ENCODE data around the gene SPRY4.
A peak's percentile ranks its signal among the peaks of the same experiment; 100 is the strongest.

The SPRY4 gene

DNA sequence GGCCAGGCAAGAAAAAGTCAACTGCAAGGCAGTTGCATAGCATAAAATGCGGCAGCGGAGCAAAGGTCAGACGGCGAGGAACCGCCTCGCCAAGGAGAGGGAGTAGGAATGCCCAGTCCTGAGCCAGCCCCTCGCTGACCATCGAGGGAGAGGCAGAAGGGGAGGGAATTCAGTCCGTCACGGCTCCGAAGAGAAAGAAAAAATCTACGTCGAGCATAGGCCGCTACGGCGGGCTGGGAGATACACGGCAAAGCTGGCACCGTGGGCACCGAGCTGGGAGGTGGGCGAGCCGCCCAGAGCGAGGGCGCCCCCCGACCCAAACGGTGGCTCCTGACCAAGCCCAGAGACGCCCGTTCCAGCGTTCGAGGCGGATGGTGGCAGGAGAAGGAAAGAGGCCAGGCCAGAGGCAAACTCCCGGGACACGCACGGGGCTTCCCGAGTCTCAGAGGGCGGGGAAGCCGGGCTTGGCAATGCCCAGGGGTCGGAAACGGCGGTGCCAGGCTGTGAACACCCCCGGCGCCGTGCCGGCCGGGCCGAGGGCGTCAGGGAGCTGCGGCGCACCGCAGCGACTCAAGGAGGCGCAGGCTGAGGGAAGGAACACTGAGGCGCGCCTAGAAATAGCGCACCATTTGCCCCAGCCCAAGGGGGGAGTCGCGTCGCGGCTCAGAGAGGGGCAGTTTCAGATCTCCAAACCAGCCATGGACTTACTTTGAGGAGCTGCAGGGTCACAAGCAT, 518 bp downstream of the SPRY4 start:
- Histone ChIP-seq H2BK120ac (ENCODE audit: low read depth, low read length) (peak overlapping the region; percentile 9), H3K18ac (ENCODE audit: low read depth in 1 of 2, low read length in 2 of 2) (peak overlapping the region; percentile 99), H2AFZ (ENCODE audit: low read depth, low read length) (no peak overlapping the region), H3K36me3 (ENCODE audit: control insufficient read depth in 1 of 2, insufficient read depth in 2 of 2, low read depth in 1 of 2, low read length in 2 of 2) (no peaks in the 10 kb centered on the region), H2BK5ac (ENCODE audit: low read depth, low read length, poor library complexity, severe bottlenecking) (peak overlapping the region; percentile 85), H2BK15ac (ENCODE audit: low read depth, poor library complexity, severe bottlenecking) (peak overlapping the region; percentile 92), H3K4ac (ENCODE audit: low read depth in 1 of 2, low read length in 2 of 2) (peak overlapping the region; percentile 89 to 98), H3K14ac (ENCODE audit: low read length in 2 of 2) (peak overlapping the region; percentile 92 to 99), H3K4me1 (ENCODE audit: control insufficient read depth, insufficient read depth, low read depth, low read length) (peaks cover 28% of the 10 kb centered on the region), H3K9ac (ENCODE audit: low read length) (peak overlapping the region; percentile 97), H4K91ac (ENCODE audit: low read length) (peak overlapping the region; percentile 94), H3K9me3 (ENCODE audit: control insufficient read depth, low read length) (no peaks in the 10 kb centered on the region), H3K27ac (ENCODE audit: low read length, poor library complexity, severe bottlenecking) (peak overlapping the region; percentile 92), H4K8ac (ENCODE audit: low read length) (peak overlapping the region; percentile 79), H3K79me1 (replicated peaks; ENCODE audit: low read length, poor library complexity, severe bottlenecking) (peaks cover 3% of the 10 kb centered on the region), H3K23ac (ENCODE audit: low read length in 2 of 2) (peak overlapping the region; percentile 83 to 87), H3K4me2 (ENCODE audit: low read length, poor library complexity, severe bottlenecking) (peak overlapping the region; percentile 54), H3K27me3 (ENCODE audit: control insufficient read depth in 1 of 2, insufficient read depth in 1 of 2, low read length in 2 of 2) (no peaks in the 10 kb centered on the region), H2AK5ac (ENCODE audit: low read length, severe bottlenecking) (no peak overlapping the region), H3K4me3 (ENCODE audit: insufficient read depth in 1 of 2, low read depth in 1 of 2, low read length in 2 of 2) (peak overlapping the region; percentile 87 to 97), H2BK12ac (ENCODE audit: low read length in 2 of 2) (peak overlapping the region in 1 of 2 experiments; percentile 63)
- DNase-seq: peak; percentile 46
- under 1% methylated on average over 58 of the region's 58 CpGs for WGBS

DNA sequence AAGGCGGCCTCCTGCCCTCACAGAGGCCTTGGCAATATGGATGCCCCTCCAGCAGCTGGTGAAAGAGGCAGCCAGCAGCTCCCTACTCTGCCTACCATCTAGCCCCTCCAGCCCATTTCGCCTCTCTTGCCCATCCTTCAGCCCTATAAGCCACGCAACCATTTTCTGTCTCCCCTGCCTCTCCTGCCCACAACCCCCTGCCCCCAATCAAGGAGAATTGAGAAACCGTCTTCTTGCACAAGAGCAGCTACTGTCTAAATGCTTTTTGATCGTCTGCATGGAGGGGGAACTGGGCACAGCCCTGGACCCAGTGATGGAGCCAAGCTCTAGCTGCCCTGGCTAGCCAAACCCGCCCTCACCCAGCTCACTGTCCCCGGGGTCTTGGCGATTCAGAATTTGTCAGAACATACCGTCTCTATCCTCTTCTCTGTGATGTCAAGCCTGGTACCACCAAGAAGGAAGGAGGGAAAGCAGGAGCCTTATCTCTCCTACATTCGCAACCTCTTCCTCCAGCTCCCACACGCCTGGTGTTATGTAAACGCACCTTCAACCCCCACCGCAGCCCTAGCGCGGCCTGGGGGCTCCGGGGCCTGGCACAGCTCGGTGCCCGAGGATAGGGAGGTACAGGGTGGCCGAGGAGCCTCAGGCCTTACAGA, 1.2 kb downstream of the SPRY4 start:
- H2BK5ac ChIP-seq (ENCODE audit: low read depth, low read length, poor library complexity, severe bottlenecking): peak overlapping the region; percentile 85
- no peak overlapping the region for H2AFZ ChIP-seq (ENCODE audit: low read depth, low read length)
- H3K36me3 ChIP-seq (ENCODE audit: control insufficient read depth in 1 of 2, insufficient read depth in 2 of 2, low read depth in 1 of 2, low read length in 2 of 2): no peaks in the 10 kb centered on the region
- H3K14ac ChIP-seq (ENCODE audit: low read length in 2 of 2): peak overlapping the region in 1 of 2 experiments; percentile 99
- no peak overlapping the region for H2AK5ac ChIP-seq (ENCODE audit: low read length, severe bottlenecking)
- H3K23ac ChIP-seq (ENCODE audit: low read length in 2 of 2): peak overlapping the region; percentile 63 to 83
- peak overlapping the region; percentile 99 for H3K18ac ChIP-seq (ENCODE audit: low read depth in 1 of 2, low read length in 2 of 2)
- H3K9me3 ChIP-seq (ENCODE audit: control insufficient read depth, low read length): no peaks in the 10 kb centered on the region
- peak overlapping the region; percentile 9 for H2BK120ac ChIP-seq (ENCODE audit: low read depth, low read length)
- peak overlapping the region; percentile 54 for H3K4me2 ChIP-seq (ENCODE audit: low read length, poor library complexity, severe bottlenecking)
- H3K27me3 ChIP-seq (ENCODE audit: control insufficient read depth in 1 of 2, insufficient read depth in 1 of 2, low read length in 2 of 2): no peaks in the 10 kb centered on the region
- H2BK15ac ChIP-seq (ENCODE audit: low read depth, poor library complexity, severe bottlenecking): no peak overlapping the region
- H4K91ac ChIP-seq (ENCODE audit: low read length): peak overlapping the region; percentile 94
- peak overlapping the region; percentile 89 to 98 for H3K4ac ChIP-seq (ENCODE audit: low read depth in 1 of 2, low read length in 2 of 2)
- H4K8ac ChIP-seq (ENCODE audit: low read length): peak overlapping the region; percentile 79
- peak; percentile 25 for DNase-seq
- H3K27ac ChIP-seq (ENCODE audit: low read length, poor library complexity, severe bottlenecking): peak overlapping the region; percentile 92
- H3K79me1 ChIP-seq (replicated peaks; ENCODE audit: low read length, poor library complexity, severe bottlenecking): no peaks in the 10 kb centered on the region
- under 1% methylated on average over 19 of the region's 19 CpGs for WGBS
- peak overlapping the region; percentile 87 to 97 for H3K4me3 ChIP-seq (ENCODE audit: insufficient read depth in 1 of 2, low read depth in 1 of 2, low read length in 2 of 2)
- H3K4me1 ChIP-seq (ENCODE audit: control insufficient read depth, insufficient read depth, low read depth, low read length): peaks cover 28% of the 10 kb centered on the region
- peak overlapping the region; percentile 97 for H3K9ac ChIP-seq (ENCODE audit: low read length)
- peak overlapping the region in 1 of 2 experiments; percentile 64 for H2BK12ac ChIP-seq (ENCODE audit: low read length in 2 of 2)

DNA sequence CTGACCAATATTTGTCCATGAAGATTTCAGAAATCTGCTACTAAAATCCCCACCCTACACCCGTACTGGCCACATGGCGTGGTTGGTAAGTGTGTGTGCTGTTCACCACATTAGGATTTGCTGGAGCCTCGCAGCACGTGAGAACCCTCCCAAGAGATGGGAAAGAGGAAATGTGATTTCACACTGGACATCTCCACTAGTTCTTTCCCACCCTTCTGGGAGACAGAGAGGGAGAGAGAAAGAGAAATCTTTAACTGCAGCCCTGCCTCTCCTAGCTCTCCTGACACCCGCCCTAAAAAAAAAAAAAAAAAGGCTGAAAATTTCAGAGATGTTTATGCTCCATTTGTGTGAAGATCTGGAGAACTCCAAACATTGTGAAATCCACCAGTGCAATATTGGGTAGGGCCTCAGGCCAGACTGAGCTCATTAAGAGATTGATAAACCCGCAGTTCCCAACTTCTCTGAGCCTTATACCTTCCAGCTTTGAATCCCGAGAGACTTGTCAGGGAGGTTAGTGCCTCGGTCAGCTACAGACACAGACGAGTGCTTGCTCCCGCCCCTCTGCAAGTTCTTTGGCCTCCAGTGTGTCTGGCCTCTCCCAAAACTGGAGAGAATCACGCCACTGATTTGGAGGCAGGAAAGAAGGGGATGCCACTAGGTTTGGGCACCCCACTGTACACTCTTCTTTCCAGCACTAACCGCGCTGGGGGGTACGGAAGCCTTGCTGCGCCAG, 1.9 kb downstream of the SPRY4 start:
- Histone ChIP-seq H3K9ac (ENCODE audit: low read length) (peak overlapping the region; percentile 97), H3K4me1 (ENCODE audit: control insufficient read depth, insufficient read depth, low read depth, low read length) (peaks cover 28% of the 10 kb centered on the region), H3K18ac (ENCODE audit: low read depth in 1 of 2, low read length in 2 of 2) (peak overlapping the region; percentile 99), H3K9me3 (ENCODE audit: control insufficient read depth, low read length) (no peaks in the 10 kb centered on the region), H3K4me3 (ENCODE audit: insufficient read depth in 1 of 2, low read depth in 1 of 2, low read length in 2 of 2) (peak overlapping the region; percentile 87 to 97), H3K23ac (ENCODE audit: low read length in 2 of 2) (peak overlapping the region in 1 of 2 experiments; percentile 63), H2AK5ac (ENCODE audit: low read length, severe bottlenecking) (no peak overlapping the region), H3K79me1 (replicated peaks; ENCODE audit: low read length, poor library complexity, severe bottlenecking) (no peaks in the 10 kb centered on the region), H4K91ac (ENCODE audit: low read length) (peak overlapping the region; percentile 94), H2BK15ac (ENCODE audit: low read depth, poor library complexity, severe bottlenecking) (no peak overlapping the region), H3K36me3 (ENCODE audit: control insufficient read depth in 1 of 2, insufficient read depth in 2 of 2, low read depth in 1 of 2, low read length in 2 of 2) (no peaks in the 10 kb centered on the region), H3K4ac (ENCODE audit: low read depth in 1 of 2, low read length in 2 of 2) (peak overlapping the region in 1 of 2 experiments; percentile 89), H2BK5ac (ENCODE audit: low read depth, low read length, poor library complexity, severe bottlenecking) (no peak overlapping the region), H3K14ac (ENCODE audit: low read length in 2 of 2) (peak overlapping the region in 1 of 2 experiments; percentile 99), H2BK12ac (ENCODE audit: low read length in 2 of 2) (peak overlapping the region in 1 of 2 experiments; percentile 64), H3K27me3 (ENCODE audit: control insufficient read depth in 1 of 2, insufficient read depth in 1 of 2, low read length in 2 of 2) (no peaks in the 10 kb centered on the region), H2BK120ac (ENCODE audit: low read depth, low read length) (no peak overlapping the region), H2AFZ (ENCODE audit: low read depth, low read length) (no peak overlapping the region), H3K4me2 (ENCODE audit: low read length, poor library complexity, severe bottlenecking) (peak overlapping the region; percentile 54), H4K8ac (ENCODE audit: low read length) (no peak overlapping the region), H3K27ac (ENCODE audit: low read length, poor library complexity, severe bottlenecking) (peak overlapping the region; percentile 92)
- WGBS: 1% methylated on average over 10 of the region's 15 CpGs
- DNase-seq: peak; percentile 74
